GM13977 (cell line): ENCODE data around the gene MTG1.
"Not testable (repeated sequence)": the region's sequence is repeated elsewhere in the genome, so short reads cannot be mapped to it uniquely, and the experiment has no call there.

Experiments used
- DNase-seq: peaks from one replicate; pipeline ENCODE4 v3.0.0; 2012; ENCODE audit warnings: low spot score
- CTCF ChIP-seq: IDR thresholded peaks from 2 replicates; pipeline ENCODE4 v1.5.1; 2012; ENCODE audit warnings: mild to moderate bottlenecking, control low read depth; ENCODE audit not compliant: insufficient read depth; ENCODE audit errors: extremely low read depth, missing control alignments
- in situ Hi-C: fragments of 300-500 bp; cut with MboI; formaldehyde crosslinking; loops from one replicate; pipeline ENCODE4 v1.12.0; 2022; ENCODE audit warnings: low sequenced_read_pairs, low pct_unique_long_range_greater_than_20kb, mixed read lengths, inconsistent platforms; ENCODE audit not compliant: unreplicated experiment

MTG1 gene

DNA sequence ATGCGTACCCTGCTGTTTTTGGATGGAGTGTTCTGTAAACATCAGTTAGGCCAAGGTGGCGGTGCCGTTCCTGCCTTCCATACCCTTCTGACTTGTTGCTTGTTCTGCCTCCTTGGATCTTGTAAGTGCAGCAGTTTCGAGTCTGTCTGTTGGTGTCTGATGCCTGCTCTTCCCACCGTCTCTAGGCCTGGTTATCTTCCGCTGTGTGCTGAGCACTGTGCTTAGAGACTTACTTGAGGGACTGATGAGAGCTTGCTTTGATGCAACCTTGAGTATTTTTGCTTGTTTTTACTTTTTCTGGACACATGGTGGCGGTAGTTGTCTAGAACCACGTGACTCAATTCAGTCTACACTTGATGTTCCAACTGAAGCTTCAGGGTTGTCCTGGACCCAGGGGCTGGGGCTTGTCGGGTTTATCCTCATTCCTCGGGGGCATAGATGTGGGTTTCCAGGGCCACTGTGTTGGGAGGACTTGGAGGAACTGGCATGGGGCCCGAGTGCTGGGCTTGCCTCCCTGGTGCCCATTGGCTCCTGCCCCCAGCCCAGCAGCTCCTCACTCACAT, 44.8 kb downstream of the MTG1 start:
- peak; percentile 75 for DNase-seq
- in situ Hi-C loops, result no loop called here
- peak; percentile 56 for TF ChIP-seq CTCF

DNA sequence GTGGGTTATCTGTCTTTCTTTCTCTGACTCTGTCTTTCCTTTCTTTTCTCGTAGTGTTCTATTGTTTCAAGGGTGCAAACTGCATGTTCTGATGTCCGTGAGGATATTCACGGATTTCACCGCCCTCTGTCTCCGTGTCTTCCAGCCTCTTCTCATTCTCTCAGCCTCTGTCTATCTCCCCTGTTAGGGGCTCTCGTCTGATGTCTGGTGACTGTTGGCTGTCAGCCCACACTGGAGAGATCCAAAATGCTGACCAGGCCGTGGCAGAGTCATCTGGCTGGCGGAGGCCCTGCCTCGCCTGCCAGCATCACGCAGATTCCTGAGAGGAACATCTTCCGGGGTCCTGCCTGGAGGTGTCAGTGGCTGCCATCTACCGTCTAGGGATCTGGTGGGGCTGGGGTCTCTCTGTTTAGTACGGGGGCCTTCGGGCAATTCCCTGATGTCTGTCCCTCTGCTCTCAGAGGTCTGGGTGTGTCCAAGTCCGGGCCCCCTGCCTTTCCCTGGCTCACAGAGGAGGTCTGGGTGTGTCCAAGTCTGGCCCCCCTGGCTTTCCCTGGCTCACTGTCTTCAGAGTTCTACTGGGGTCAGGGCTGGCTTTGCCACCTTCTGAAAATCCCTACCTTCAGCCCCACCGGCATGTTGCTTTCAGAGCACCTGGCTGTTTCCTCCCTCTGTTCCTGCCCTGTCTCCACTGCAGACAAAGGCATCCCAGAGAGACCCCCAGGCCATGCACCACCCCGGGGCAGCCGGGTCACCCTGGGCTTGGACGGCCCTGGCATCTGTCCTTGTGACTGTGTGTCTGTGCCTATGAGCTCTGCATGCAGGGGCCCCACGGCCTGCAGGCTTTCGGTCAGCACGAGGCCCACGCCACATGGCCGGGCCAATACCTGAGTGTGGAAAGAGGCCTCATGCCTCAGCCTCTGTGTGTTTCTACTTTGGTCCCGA, 45.8 kb downstream of the MTG1 start:
- no peak for TF ChIP-seq CTCF
- in situ Hi-C loops, result no loop called here
- DNase-seq, result no peak

- no peak for TF ChIP-seq CTCF
- no peak for DNase-seq
- in situ Hi-C loops, result no loop called here
Measured at GRCh38 chr10:133440633-133441285, 46.8 kb downstream of the MTG1 start.

GRCh38 chr10:133441356-133441755, 47.4 kb downstream of the MTG1 start:
- DNase-seq, in situ Hi-C loops: not testable (repeated sequence)

- DNase-seq, result no peak
Measured at GRCh38 chr10:133441780-133442179, 47.8 kb downstream of the MTG1 start.

GRCh38 chr10:133442191-133442966, 48.4 kb downstream of the MTG1 start:
- no peak for TF ChIP-seq CTCF
- in situ Hi-C loops, result no loop called here
- DNase-seq, result no peak

More at GRCh38 chr10:133441780-133442179, 47.8 kb downstream of the MTG1 start:
- TF ChIP-seq CTCF, result no peak
- in situ Hi-C loops, result no loop called here
